Endometrial microvascular endothelial cells (primary cell): ENCODE measurements around the gene OR13C8. TPM values are rescaled to one million over a fixed set of nuclear protein-coding genes. Genes with fewer than 3 reads are reported as not detected.
"Not testable (repeated sequence)": the region's sequence is repeated elsewhere in the genome, so short reads cannot be mapped to it uniquely, and the experiment has no call there.

Source experiments
- in situ Hi-C: cut with HindIII; loops from 2 replicates; pipeline ENCODE4 v1.10.0; 2017; ENCODE audit warnings: low sequenced_read_pairs, low pct_unique_long_range_greater_than_20kb; ENCODE audit errors: inconsistent ontology term
- total RNA-seq: library from RNA; depleted of rRNA; stranded (reverse); fragments of >200 nt; gene quantifications from one replicate; pipeline ENCODE4 v1.2.3, GENCODE V29; 2015; ENCODE audit errors: inconsistent ontology term

The OR13C8 gene
- not detected for total RNA-seq

GRCh38 chr9:104568868-104569267, at the start of gene OR13C8:
Gene OR13C8, plus strand, starts transcription at chr9:104569168. Its CDS starts 0 bp downstream, at chr9:104569168.
- in situ Hi-C loops = no loop called here

DNA sequence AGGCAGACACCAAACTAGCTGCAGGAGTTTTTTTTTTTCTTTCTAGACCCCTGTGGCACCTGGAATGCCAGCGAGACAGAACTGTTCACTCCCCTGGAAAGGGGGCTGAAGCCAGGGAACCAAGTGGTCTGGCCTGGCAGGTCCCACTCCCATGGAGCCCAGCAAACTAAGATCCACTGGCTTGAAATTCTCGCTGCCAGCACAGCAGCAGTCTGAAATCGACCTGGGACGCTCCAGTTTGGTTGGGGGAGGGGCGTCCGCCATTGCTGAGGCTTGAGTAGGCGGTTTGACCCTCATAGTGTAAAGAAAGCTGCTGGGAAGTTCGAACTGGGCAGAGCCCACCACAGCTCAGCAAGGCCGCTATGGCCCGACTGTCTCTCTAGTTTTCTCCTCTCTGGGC, 48.7 kb upstream of the OR13C8 start:
- in situ Hi-C loops = not testable (repeated sequence)

DNA sequence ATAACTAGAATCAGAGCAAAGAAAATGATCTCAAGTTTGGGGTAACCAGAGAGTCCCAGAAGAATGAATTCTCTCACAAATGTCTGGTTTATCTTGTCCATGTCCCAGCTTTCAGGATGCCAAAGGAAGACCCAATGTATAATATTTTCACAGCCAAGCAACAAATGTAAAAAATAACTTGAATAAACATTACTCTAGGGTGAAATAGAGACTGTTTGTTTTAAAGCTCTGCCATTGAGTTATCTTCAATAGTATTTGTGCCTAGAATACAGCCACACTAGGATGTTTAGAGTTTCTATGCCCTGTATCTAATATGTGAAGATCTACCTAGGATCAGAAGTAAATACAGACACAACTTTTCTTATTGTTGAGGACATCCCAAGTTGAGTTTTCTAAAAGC, 41.9 kb upstream of the OR13C8 start, which contains the start of gene OR13C4:
OR13C4 (minus strand) TSS at position 101 of the 400 bp plus-strand sequence; CDS start at position 101, 0 bp downstream.
- in situ Hi-C loops = no loop called here

GRCh38 chr9:104536756-104537155, 32.2 kb upstream of the OR13C8 start, which contains the start of gene OR13C3:
Gene OR13C3, minus strand, starts transcription at chr9:104536856. Its CDS starts 133 bp downstream, at chr9:104536723.
- in situ Hi-C loops = no loop called here

- in situ Hi-C loops = no loop called here
Observed at GRCh38 chr9:104539275-104539674, 29.7 kb upstream of the OR13C8 start.

GRCh38 chr9:104544644-104545043, 24.3 kb upstream of the OR13C8 start:
- in situ Hi-C loops = no loop called here

DNA sequence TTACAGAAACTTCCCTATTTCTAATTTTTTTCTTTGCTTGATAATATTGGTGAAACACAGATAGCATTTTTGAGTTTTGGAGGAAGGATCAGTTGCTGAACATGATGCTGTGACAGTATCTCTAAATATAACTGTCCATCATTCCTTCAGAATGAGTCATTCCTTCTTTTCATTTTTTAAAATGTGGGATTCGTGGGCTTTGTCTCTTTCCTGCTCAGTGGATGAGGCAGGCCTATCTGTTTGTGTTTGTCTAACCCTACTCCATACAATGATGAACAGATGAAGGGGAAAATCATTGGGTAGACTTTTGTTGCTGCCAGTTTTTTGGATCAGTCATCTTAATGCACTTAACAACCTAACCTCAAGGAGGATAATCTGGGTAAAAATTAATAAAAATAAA, 15.7 kb upstream of the OR13C8 start:
- in situ Hi-C loops = no loop called here

- in situ Hi-C loops = no loop called here
Observed at GRCh38 chr9:104555521-104555920, 13.4 kb upstream of the OR13C8 start.

DNA sequence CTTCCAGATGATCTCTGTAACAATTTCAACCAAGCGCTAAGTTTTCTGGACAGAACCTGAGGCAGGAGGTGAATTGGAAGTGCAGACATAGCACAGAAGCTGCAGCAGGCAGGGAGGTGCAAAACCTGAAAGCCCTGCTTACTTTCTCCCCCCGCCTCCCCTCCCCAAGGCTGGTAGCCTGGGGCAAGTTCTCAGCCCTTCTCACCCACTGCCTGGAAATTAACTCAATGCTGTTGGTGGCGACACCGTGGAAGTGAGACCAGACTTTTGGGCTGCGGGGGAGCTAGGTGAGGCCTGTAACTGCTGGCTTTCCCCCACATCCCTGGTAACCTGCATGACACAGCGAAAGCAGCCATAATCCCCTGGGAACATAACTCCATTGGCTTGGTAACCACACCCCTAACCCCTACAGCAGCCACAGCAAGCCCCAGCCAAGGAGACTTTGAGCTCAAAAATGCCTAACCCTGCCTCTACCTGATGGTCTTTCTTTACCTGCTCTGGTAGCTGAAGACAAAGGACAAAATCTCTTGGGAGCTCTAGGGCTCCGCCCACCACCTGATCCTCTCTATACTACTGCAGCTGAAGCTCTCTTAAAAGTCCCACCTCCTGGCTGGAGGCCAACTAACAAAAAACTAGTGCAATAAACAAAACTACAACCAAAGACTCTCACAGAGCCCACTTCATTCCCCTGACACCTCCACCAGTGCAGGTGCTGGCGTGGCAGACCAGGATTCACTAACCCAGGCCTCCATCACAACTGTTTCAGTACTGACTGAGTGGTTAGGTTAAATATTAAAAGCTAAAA, 11.9 kb upstream of the OR13C8 start:
- in situ Hi-C loops = no loop called here

- in situ Hi-C loops = no loop called here
Observed at GRCh38 chr9:104564358-104564757, 4.6 kb upstream of the OR13C8 start.

GRCh38 chr9:104572612-104573011, 3.6 kb downstream of the OR13C8 start:
- in situ Hi-C loops = no loop called here

DNA sequence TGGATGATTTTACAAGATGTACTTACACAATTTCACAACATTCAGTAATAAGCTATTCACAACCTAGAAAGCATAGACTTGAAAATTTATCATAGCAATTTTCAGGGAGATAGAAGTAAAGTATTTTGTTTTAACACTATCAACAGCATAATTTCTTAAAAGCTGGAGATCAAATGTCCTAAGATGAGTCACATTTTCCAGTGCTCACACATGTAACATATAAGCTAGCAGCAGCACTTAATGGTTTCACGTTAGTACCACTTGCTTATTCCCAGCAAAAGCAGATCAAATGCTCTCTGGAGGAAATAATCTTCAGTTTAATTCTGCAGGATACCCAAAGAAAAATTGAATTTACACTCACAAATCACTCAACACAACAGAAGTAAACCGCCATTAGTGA, 6.5 kb downstream of the OR13C8 start:
- in situ Hi-C loops = no loop called here

DNA sequence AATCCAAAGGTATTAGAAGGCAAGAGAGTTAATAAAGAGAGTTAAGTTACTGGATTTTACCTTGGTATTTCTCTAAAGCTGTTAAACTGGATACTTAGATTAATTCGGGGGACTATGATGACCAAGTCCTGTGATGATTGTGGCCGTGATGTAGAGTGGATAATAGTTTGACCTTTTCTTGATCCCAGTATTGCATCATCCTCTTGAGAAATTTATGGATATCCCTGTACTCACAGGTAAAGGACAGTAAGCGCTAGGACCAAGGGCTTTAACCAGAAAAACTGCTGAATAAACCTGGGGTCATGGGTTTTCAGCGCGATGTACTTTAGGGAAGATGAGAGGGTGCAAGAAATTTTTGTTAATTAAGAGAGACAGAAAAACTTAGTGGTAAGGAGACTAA, 8.3 kb downstream of the OR13C8 start:
- in situ Hi-C loops = no loop called here

DNA sequence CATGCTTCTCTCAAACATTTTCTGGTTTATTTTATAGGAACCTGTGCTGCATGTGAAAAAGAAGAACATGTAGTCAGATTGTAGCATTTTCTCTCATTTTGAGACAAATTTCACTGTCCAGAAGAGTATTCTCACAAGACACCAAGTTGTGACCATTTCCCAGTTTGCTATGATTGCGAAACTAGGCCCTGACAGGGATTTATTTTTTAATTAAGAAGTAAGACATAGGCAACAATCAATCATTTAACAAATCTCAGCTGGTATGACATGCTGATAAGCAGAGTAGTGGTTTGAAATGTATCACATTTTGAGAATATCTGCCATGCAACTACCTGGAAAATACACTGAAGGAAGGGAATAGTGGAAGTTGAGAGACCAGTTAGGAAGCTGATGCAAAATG, 11.6 kb downstream of the OR13C8 start:
- in situ Hi-C loops = no loop called here

DNA sequence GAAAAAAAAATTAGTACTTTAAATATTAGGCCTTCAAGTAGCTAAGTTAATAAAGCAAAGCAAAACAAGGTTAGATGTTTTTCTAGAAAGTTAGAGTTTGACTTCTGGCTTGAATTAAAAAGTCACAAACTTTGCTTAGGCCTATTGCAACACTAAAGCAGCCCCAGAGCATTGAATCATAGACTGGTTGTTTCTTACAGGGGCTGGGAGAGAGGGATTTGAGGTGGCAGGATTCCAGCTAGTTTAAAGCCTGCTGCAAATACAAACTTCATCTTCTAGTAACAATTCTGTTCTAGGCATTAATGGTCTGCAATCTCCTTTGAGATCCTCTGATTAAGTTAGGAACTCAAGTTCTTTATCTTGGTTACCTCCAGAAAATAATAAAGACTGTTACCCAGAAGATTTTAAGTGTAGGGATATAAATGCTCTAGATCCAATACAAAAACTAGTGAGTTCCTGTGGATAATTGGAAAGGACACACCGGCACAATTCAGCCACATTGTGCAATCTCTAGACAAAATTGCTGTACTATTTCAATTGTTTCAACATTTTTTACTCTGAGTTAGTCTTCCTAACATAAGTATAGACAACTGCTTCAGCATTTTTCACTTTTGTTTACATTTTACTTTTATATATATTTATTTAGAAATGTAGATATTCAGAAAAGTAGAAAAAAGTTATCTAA, 17.7 kb downstream of the OR13C8 start:
- in situ Hi-C loops = no loop called here

- in situ Hi-C loops = no loop called here
Observed at GRCh38 chr9:104589626-104590025, 20.7 kb downstream of the OR13C8 start.

- in situ Hi-C loops = not testable (repeated sequence)
Observed at GRCh38 chr9:104598749-104599148, 29.8 kb downstream of the OR13C8 start.

DNA sequence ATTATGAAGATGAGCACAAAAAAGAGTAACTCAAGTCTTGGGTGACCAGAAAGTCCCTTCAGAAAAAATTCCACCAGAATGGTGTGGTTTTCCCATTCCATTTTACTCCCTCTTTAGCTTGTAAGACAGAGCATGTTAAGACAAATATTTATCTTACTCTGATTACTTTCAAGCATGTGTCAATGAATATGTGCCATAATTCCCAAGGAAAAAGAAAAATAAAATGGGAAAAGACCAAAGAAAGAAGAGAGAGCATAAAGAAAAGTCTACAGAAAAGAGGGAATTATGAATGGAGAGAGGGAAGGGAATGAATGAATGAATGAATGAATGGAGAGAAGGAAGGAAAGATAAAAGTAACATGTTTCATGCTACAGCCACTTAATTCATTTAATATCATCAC, 30.3 kb downstream of the OR13C8 start, which contains the start of gene OR13C5:
OR13C5 (minus strand) TSS at position 101 of the 400 bp plus-strand sequence; CDS start at position 101, 0 bp downstream.
- in situ Hi-C loops = not testable (repeated sequence)

- in situ Hi-C loops = no loop called here
Observed at GRCh38 chr9:104604801-104605200, 35.8 kb downstream of the OR13C8 start.

- in situ Hi-C loops = not testable (repeated sequence)
Observed at GRCh38 chr9:104605527-104605926, 36.6 kb downstream of the OR13C8 start, which contains the start of gene OR13C2. Gene OR13C2, minus strand, starts transcription at chr9:104605627. Its CDS starts 0 bp downstream, at chr9:104605627.
